ENCODE results near the gene BLACAT1.

The BLACAT1 gene

GRCh38 chr1:205473966-205474365 lies 18.1 kb upstream of the BLACAT1 start:
- TF ChIP-seq EZH2 (optimal IDR thresholded peaks at IDR 0.05; ENCODE audit: low read depth, low read length) (no peak), CTCF (IDR thresholded peaks at IDR 0.05; ENCODE audit: low read length) (no peak), EZH2phosphoT487 (IDR thresholded peaks at IDR 0.05; ENCODE audit: low read length) (no peak)
- Histone ChIP-seq H2AFZ (ENCODE audit: low read length) (no peak overlapping the region), H3K4me1 (ENCODE audit: low read length) (no peaks in the 10 kb centered on the region), H3K36me3 (replicated peaks; ENCODE audit: insufficient read depth, low read length) (no peaks in the 10 kb centered on the region), H3F3A (ENCODE audit: insufficient read depth, low read length) (no peaks in the 10 kb centered on the region), H3K4me3 (ENCODE audit: low read length) (no peak overlapping the region), H3K9me3 (replicated peaks; ENCODE audit: insufficient read depth, low read length) (no peaks in the 10 kb centered on the region), H3K9ac (ENCODE audit: low read length) (no peak overlapping the region), H3K9me2 (replicated peaks; ENCODE audit: insufficient read depth, low read length) (no peaks in the 10 kb centered on the region), H3K79me2 (ENCODE audit: low read length) (no peaks in the 10 kb centered on the region), H3K27ac (ENCODE audit: low read length) (no peak overlapping the region), H3K4me2 (ENCODE audit: low read depth, low read length) (no peak overlapping the region), H4K20me1 (ENCODE audit: insufficient read depth, low read length) (no peaks in the 10 kb centered on the region), H3K27me3 (replicated peaks; ENCODE audit: insufficient read depth, low read length) (peaks cover 25% of the 10 kb centered on the region)
- no peak for DNase-seq

GRCh38 chr1:205473475-205473874 lies 17.6 kb upstream of the BLACAT1 start:
- no peaks in the 10 kb centered on the region for H3K4me1 ChIP-seq (ENCODE audit: low read length)
- H3K9me2 ChIP-seq (replicated peaks; ENCODE audit: insufficient read depth, low read length): no peaks in the 10 kb centered on the region
- H3K27ac ChIP-seq (ENCODE audit: low read length): no peak overlapping the region
- H3K4me3 ChIP-seq (ENCODE audit: low read length): no peak overlapping the region
- no peak for TF ChIP-seq CTCF (IDR thresholded peaks at IDR 0.05; ENCODE audit: low read length)
- TF ChIP-seq EZH2 (optimal IDR thresholded peaks at IDR 0.05; ENCODE audit: low read depth, low read length): no peak
- no peak for TF ChIP-seq EZH2phosphoT487 (IDR thresholded peaks at IDR 0.05; ENCODE audit: low read length)
- no peaks in the 10 kb centered on the region for H4K20me1 ChIP-seq (ENCODE audit: insufficient read depth, low read length)
- H3K79me2 ChIP-seq (ENCODE audit: low read length): no peaks in the 10 kb centered on the region
- H2AFZ ChIP-seq (ENCODE audit: low read length): no peak overlapping the region
- no peak overlapping the region for H3K4me2 ChIP-seq (ENCODE audit: low read depth, low read length)
- DNase-seq: no peak
- H3K9ac ChIP-seq (ENCODE audit: low read length): no peak overlapping the region
- H3K9me3 ChIP-seq (replicated peaks; ENCODE audit: insufficient read depth, low read length): no peaks in the 10 kb centered on the region
- no peaks in the 10 kb centered on the region for H3F3A ChIP-seq (ENCODE audit: insufficient read depth, low read length)
- no peaks in the 10 kb centered on the region for H3K36me3 ChIP-seq (replicated peaks; ENCODE audit: insufficient read depth, low read length)
- peaks cover 25% of the 10 kb centered on the region for H3K27me3 ChIP-seq (replicated peaks; ENCODE audit: insufficient read depth, low read length)

GRCh38 chr1:205472737-205473441 lies 17.0 kb upstream of the BLACAT1 start:
- Histone ChIP-seq H2AFZ (ENCODE audit: low read length) (no peak overlapping the region), H3K4me1 (ENCODE audit: low read length) (no peaks in the 10 kb centered on the region), H4K20me1 (ENCODE audit: insufficient read depth, low read length) (no peaks in the 10 kb centered on the region), H3K9me2 (replicated peaks; ENCODE audit: insufficient read depth, low read length) (no peaks in the 10 kb centered on the region), H3K9ac (ENCODE audit: low read length) (no peak overlapping the region), H3F3A (ENCODE audit: insufficient read depth, low read length) (no peaks in the 10 kb centered on the region), H3K79me2 (ENCODE audit: low read length) (no peaks in the 10 kb centered on the region), H3K4me3 (ENCODE audit: low read length) (no peak overlapping the region), H3K4me2 (ENCODE audit: low read depth, low read length) (no peak overlapping the region), H3K9me3 (replicated peaks; ENCODE audit: insufficient read depth, low read length) (no peaks in the 10 kb centered on the region), H3K27me3 (replicated peaks; ENCODE audit: insufficient read depth, low read length) (peaks cover 25% of the 10 kb centered on the region), H3K27ac (ENCODE audit: low read length) (no peak overlapping the region), H3K36me3 (replicated peaks; ENCODE audit: insufficient read depth, low read length) (no peaks in the 10 kb centered on the region)
- no peak for DNase-seq
- TF ChIP-seq EZH2phosphoT487 (IDR thresholded peaks at IDR 0.05; ENCODE audit: low read length) (no peak), EZH2 (optimal IDR thresholded peaks at IDR 0.05; ENCODE audit: low read depth, low read length) (no peak), CTCF (IDR thresholded peaks at IDR 0.05; ENCODE audit: low read length) (no peak)
